Adrenal gland (tissue), 12 donors: Measurements from ENCODE around the gene CDC27. TPM values are rescaled to one million over a fixed set of nuclear protein-coding genes. Genes with fewer than 3 reads are reported as not detected.

Experiments used
- polyA plus RNA-seq, 3 donors: library from polyadenylated mRNA; stranded (reverse); fragments of 200-250 nt in 2 of 3; fragments of 350-450 nt in 1 of 3; fragmentation: Illumina TruSeq in 1 of 3; extraction: RNeasy Lipid Tissue Mini Kit (QIAGEN cat#74804) in 1 of 3; gene quantifications; one replicate each; pipeline ENCODE4 v1.2.3, GENCODE V29; 2013 to 2014
- total RNA-seq, 9 donors: library from RNA; depleted of rRNA in 4 of 9; stranded (reverse); fragments of >200 nt in 4 of 9; fragments of 120-200 nt in 1 of 9; fragmentation: NEBNext Ultra II Directional in 1 of 9; extraction: Animal tissue kit (Norgen Biotek cat#: 25700) in 1 of 9; gene quantifications; one replicate each; pipeline versions ENCODE4 v1.1.0 to v1.2.4, GENCODE V29; 2013 to 2023
- donor health status: healthy with polysubstance abuse.
- donor health status: Bipolar disorder and iron deficiency.
- donor health status: DM: yes; HTN: yes; CAD: no.
- donor health status: DM: no; HTN: no; CAD: no.
- donor health status: DM: no; HTN: no; CAD: no.
- donor health status: DM: yes; HTN: yes; CAD: no.

Gene CDC27
- total and polyA plus RNA-seq, 12 donors, result 13.5 to 153 (median 73.2) TPM

Other genes with a start within 250 kb of the CDC27 start
- gene RPRML, start 210.0 kb downstream of the CDC27 start, total RNA-seq, result not detected
- under 1 TPM in 1 of 3 donors, not detected in 2; 0.07 TPM for gene RPRML, start 210.0 kb downstream of the CDC27 start, polyA plus RNA-seq
- gene MYL4, start 20.1 kb upstream of the CDC27 start, total RNA-seq, result 1 to 10 TPM in 2 of 9 donors, under 1 TPM in 2, not detected in 5; 0.36 to 4.9 (median 1.1) TPM
- gene MYL4, start 20.1 kb upstream of the CDC27 start, polyA plus RNA-seq, result 1 to 10 TPM in 1 of 3 donors, under 1 TPM in 1, not detected in 1; 0.51 to 1.4 TPM
- 1 to 10 TPM in 7 of 9 donors, under 1 TPM in 2; 0.12 to 3.7 (median 1.6) TPM for gene ITGB3, start 64.5 kb upstream of the CDC27 start, total RNA-seq
- gene ITGB3, start 64.5 kb upstream of the CDC27 start, polyA plus RNA-seq, result under 1 TPM; 0.40 to 0.84 (median 0.64) TPM
- gene EFCAB13, start 134.7 kb upstream of the CDC27 start, total RNA-seq, result 1 to 10 TPM; 1.1 to 7.5 (median 3.5) TPM
- gene EFCAB13, start 134.7 kb upstream of the CDC27 start, polyA plus RNA-seq, result 1 to 10 TPM; 1.2 to 3.3 (median 1.3) TPM